ENCODE data around the gene OR14A16.

OR14A16 gene

DNA sequence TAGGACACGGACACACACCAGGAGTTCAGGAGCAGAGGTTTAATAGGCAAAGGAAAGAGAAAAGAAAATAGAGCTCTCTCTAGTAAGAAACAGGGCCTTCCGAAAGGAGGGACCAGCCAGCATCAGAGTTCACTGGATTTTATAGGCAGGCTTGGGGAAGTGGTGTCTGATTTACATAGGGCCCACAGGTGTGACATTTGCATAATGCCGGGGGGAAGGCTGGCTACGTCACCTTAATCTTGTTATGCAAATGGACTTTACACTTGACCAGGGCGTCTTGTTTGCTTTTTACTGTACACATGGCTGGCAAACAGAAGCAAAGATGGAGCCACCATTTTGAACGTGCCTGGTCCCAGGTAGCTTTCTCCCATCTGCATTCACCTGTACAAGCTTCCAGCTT is at the start of gene OR14A16:
Gene OR14A16 (minus strand): TSS at position 97 of the 400 bp plus-strand sequence. CDS start 8,390 bp downstream, outside the sequence.
- Histone ChIP-seq H3K27ac (no peak within 1 kb of the TSS), H3K4me3 (no peak within 1 kb of the TSS)

DNA sequence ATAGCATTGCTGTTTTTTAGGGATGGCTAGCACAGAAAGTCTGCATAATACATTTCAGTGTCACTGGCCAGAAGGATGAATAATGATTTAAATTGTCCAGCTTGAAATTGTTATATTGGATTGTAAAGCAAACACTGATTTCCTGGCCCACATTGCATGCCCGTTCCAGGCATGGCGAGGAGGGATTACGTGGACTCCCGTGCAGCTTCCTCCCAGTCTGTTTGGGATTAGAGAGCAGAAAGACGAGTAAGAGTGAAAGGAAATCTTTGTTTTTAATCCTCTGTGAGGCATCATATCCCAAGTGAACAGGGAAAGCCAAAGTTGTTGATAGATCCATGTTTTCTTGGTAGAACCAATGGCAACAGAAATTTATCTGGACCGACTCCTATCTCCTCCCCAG is 41.5 kb upstream of the OR14A16 start:
- no peak overlapping the region for H3K27ac ChIP-seq
- H3K4me3 ChIP-seq, result no peak overlapping the region

DNA sequence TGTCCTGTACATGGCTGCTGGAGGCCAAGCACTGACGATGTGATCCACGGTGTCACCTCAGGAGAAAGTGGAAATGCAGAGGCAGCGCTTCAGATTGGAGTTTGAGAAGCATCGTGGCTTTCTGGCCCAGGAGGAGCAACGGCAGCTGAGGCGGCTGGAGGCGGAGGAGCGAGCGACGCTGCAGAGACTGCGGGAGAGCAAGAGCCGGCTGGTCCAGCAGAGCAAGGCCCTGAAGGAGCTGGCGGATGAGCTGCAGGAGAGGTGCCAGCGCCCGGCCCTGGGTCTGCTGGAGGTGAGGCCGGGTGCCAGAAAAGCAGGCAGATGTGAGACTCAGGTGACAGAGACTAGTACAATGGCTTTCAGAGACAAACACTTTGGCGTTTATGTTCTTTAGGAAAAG is 40.7 kb upstream of the OR14A16 start:
- no peak overlapping the region for H3K27ac ChIP-seq
- H3K4me3 ChIP-seq, result no peak overlapping the region

GRCh38 chr1:247862756-247863155 is 38.8 kb upstream of the OR14A16 start:
- Histone ChIP-seq H3K4me3 (no peak overlapping the region), H3K27ac (no peak overlapping the region)

DNA sequence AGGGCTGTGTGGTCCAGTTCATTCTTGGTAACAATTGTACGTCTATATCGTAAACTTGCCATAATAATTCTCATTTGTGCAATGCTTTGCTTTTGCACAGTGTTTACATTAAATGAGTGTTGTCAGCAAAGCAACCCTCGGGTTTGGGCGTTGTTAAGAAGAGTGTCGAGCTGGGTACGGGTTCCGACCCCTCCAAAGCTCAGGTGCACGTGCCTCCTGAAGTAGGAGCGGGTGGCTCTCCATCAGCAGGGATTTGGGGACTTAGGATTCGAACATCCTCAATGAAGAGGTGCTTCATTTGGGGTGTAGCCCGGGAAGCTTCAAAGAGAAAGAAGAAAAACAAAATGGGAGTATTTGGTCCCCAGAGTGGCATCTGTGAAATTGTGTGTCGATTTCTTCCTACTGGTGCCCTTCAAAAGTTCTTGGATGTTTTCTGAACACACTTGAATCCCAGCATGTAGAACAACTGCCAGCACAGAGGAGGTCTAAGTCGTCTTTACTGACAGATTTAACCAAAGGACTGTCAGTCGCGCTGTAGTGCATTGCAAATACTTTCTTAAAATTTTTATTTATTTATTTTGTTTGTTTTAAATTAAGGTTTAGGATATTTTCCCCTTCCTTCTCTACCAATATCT is 34.2 kb upstream of the OR14A16 start:
- Histone ChIP-seq H3K4me3 (peak overlapping the region in 5 of 7 experiments; percentile 36 to 53 (median 48)), H3K27ac (no peak overlapping the region)

DNA sequence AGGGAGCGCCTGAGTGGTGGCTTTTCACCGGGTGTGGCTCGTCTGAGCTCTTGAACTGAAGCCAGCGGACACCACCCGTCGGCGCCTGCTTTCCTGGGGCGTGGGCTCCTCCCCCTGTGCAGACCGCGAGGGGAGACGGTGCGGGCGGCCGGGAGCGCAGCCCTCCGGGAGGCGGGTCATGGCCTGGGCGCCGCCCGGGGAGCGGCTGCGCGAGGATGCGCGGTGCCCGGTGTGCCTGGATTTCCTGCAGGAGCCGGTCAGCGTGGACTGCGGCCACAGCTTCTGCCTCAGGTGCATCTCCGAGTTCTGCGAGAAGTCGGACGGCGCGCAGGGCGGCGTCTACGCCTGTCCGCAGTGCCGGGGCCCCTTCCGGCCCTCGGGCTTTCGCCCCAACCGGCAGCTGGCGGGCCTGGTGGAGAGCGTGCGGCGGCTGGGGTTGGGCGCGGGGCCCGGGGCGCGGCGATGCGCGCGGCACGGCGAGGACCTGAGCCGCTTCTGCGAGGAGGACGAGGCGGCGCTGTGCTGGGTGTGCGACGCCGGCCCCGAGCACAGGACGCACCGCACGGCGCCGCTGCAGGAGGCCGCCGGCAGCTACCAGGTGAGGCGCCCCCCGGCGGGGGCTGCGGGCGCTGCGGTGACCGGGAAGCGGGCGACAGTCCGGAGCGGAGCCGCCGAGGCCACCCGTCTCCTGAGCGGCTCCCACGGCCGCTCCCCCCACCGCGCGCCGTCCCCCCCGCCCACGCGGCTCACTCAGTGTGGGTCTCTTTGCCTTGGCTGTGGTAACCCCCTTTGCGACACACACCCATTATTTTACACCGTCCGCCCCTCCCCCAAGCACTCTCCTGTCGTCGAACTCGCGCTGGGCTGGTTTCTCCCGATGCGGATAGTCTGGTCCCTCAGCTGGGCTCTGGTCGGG is 33.4 kb upstream of the OR14A16 start, which contains the start of gene TRIM58:
Gene TRIM58 (plus strand): TSS at position 119 of the 916 bp plus-strand sequence. CDS start 60 bp downstream, at position 179.
- Histone ChIP-seq H3K27ac (no peak within 1 kb of the TSS), H3K4me3 (peak within 1 kb of the TSS; percentile 25 to 53 (median 48))

DNA sequence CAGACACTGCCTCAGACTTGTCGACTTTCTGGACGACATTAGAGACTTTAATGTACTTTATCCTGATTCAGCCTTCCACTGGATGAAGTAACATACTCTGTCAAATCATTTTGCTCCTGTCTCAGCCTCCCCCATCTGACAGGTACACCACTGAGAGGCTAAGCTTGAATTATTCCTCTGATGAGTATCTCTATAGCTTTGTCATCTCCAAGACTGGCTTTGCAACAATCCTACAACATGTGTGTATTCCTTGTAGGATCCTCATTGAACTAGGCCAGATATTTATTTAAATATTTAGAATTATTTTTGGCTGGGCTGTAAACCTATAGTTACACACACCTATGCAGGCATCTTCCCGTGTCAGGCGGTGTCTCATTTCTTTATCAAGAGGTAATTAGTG is 32.0 kb upstream of the OR14A16 start:
- Histone ChIP-seq H3K27ac (no peak overlapping the region), H3K4me3 (no peak overlapping the region)

DNA sequence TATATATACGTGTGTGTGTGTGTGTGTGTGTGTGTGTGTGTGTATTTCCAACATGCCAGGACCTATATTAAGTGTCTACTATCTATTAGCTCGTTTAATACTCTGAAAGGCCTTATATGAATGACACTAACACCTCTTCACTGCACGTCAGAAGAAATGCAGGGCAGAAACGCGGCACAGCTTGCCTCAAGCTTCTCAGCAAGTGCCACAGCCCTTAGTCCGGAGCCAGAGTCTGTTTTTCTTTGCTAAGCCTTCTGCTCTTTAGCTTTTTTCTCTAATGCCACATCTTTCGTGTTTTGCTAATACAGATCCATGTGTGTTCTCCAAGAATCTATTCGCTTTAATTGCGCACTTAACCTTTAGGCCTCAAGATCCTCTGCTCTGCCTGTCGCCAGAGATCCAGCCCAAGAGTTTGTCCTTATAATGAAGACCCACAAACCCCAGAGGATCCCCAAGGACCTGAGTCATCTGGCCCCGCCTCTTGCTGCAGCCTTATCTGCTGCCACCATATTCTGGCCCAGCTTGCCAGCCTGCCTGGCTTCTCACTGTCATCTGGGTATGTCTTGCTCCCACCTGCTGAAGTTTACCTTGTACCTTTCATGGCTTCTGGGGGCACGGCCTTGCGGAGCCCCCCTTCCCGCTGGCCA is 31.1 kb upstream of the OR14A16 start:
- H3K4me3 ChIP-seq, result no peak overlapping the region
- no peak overlapping the region for H3K27ac ChIP-seq

DNA sequence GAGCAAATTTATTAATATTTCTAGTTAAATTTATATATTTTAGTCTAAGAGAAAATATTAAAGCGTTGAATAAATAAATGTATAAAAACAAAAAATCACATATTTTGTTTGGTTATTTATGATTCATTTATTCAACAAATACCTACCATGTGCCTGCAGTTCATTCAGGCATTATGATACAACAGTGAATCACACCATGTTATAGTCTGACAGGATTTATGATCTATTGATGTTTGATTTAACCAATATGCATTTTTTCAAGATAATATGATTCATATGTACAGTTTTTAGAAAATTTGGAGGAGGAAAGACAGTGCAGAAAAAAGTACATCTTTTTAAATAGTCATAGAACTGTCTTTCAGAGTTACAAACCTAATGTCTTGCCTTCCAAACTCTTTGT is 25.7 kb upstream of the OR14A16 start:
- Histone ChIP-seq H3K4me3 (no peak overlapping the region), H3K27ac (no peak overlapping the region)

DNA sequence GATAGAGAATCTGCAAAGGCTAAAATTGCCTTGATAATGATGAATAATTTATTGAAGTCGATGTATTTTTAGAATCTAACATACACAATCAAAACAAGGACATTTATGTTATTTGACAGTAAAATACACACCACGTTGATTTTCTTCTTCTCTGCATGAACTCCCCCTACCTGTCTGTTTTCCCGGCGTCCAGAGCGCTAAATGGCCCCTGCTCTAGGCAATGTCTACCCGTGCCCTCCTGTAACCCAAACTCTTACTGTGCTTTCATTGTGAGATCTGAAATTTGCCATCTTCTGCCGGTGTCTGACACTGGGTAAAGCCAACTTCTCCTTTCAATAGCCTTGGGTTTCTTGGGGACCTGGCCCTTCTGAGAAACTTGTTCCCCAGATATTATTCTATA is 24.4 kb upstream of the OR14A16 start:
- no peak overlapping the region for H3K4me3 ChIP-seq
- H3K27ac ChIP-seq, result no peak overlapping the region

DNA sequence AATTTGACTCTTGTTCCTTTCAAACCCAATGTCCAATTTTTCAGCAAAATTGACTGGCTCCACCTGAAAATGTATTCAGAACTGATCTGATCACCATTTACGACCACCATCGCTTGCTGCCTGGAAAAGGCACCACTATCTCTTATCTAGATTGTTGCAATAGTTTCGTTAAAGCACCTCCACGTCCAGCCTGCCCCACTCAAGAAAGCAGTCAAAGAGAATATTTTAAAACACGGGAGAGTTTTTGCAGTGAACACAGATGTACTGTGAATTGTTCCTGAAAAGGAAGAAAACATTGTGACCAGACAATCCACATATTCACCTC is 21.7 kb upstream of the OR14A16 start:
- Histone ChIP-seq H3K4me3 (no peak overlapping the region), H3K27ac (no peak overlapping the region)

DNA sequence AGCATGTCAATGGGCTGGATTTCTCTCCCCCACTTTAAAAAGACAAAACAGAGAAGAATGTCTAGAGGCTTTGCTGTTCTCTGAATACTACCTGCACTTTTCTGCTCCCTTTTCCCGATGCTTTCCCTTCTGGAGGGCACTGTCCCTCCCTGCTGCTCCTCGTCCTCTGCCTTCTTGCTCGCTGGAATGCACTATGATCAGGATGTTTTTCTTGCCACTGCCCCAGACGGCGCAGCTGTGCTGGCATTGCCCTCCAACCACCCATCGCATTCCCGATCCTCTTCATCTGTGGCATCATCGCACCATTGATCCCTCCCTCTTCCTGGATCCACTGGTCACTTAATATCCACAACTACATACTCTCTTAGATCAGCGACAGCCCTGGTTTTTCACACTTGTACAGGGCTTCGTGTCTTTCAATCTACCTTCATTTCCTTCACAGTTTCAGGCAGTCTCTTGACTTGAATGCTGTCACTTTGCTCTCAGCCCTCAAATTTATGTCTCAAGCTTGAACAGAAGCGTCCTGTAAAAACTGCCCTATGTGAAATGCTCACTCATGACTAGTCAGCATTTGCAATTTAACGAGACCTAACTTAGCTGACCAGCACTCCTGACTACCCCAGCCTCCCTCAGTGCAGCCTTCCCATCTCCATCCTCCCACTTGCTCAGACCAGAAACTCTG is 21.2 kb upstream of the OR14A16 start:
- H3K4me3 ChIP-seq, result no peak overlapping the region
- no peak overlapping the region for H3K27ac ChIP-seq

DNA sequence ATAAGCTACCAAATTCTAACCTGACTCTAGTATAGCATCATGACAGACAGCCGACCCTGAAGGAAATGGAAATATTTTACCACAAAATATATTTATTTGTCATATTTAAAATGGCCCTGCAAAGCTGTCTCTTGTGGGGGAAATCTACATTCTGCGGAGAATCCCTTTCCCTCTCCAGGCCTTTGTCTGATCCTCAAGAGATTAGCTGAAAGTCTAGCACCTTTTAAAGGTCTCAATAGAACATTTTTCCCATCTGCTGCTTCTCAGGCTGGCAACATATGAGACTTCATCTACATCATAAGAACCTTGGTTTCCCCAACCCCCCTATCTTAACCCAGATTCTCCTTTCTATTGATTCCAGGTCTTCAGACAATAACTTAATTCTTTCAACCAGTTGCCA is 19.5 kb upstream of the OR14A16 start:
- H3K4me3 ChIP-seq, result no peak overlapping the region
- H3K27ac ChIP-seq, result no peak overlapping the region

- no peak within 1 kb of the TSS for H3K27ac ChIP-seq
- no peak within 1 kb of the TSS for H3K4me3 ChIP-seq
These were observed 17.9 kb upstream of the OR14A16 start, which contains the start of gene OR11L1 for GRCh38 chr1:247841796-247842195. Gene OR11L1 (minus strand): TSS chr1:247841896. CDS start chr1:247841896, 0 bp downstream.

GRCh38 chr1:247840818-247841217 is 16.9 kb upstream of the OR14A16 start:
- Histone ChIP-seq H3K4me3 (no peak overlapping the region), H3K27ac (no peak overlapping the region)

- Histone ChIP-seq H3K4me3 (no peak overlapping the region), H3K27ac (no peak overlapping the region)
These were observed 9.7 kb upstream of the OR14A16 start for GRCh38 chr1:247833601-247834000.

- H3K27ac ChIP-seq, result no peak overlapping the region
- no peak overlapping the region for H3K4me3 ChIP-seq
These were observed 5.7 kb upstream of the OR14A16 start for GRCh38 chr1:247829656-247830055.

GRCh38 chr1:247825362-247825761 is 1.4 kb upstream of the OR14A16 start:
- Histone ChIP-seq H3K4me3 (no peak overlapping the region), H3K27ac (no peak overlapping the region)

DNA sequence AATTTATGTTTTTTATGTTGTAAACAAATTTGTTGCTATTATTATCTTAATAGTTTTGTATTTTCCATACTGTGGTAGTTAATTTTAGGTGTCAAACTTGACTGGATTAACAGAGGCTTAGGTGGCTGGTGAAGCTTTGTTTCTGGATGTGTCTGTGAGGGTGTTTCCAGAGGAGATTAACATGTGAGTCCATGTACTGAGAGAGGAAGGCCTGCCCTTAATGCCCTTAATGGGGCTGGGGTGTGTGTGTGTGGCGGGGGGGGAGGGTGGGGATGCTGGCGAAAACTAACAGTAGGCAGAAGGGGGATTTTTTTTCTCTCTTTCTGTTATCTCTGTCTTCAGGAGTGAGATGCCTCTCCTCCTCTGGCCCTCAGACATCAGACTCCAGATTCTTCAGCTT is 1.9 kb downstream of the OR14A16 start:
- Histone ChIP-seq H3K4me3 (no peak overlapping the region), H3K27ac (no peak overlapping the region)

DNA sequence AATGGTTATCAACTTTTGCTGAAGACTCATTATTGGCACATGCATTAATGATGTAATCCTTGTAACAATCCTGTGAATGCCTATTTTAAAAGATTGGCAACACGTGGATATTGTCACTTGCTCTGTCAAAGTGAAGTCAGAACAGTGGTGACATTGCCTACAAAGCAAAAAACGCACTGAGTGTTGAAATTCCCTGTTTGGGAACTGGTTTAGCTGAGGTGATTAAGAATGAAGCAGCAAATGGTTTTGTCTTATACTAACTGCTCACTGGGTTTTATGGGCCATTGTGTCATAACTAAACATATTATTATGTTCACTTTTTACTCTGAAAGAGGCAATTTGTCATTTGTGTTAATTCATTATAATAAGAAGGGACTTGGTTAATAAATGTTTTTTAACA is 11.3 kb downstream of the OR14A16 start:
- Histone ChIP-seq H3K27ac (no peak overlapping the region), H3K4me3 (no peak overlapping the region)
